Naive thymus-derived CD4-positive, alpha-beta T cell (primary cell): Measurements from ENCODE around the gene RPN1. TPM values are rescaled to one million over a fixed set of nuclear protein-coding genes. Genes with fewer than 3 reads are reported as not detected.
A peak's percentile ranks its signal among the peaks of the same experiment; 100 is the strongest.

Source experiments
- ATAC-seq: fragments of 150-1000 bp; cut with Tn5 transposase; 2 replicates; pipeline ENCODE4 v1.10.0; 2021; ENCODE audit warnings: mild to moderate bottlenecking, moderate library complexity
- CTCF ChIA-PET: fragments of 350-600 bp; sonication (Branson Sonifier 250); formaldehyde crosslinking; loops from one replicate; lab custom pipeline; 2021; ENCODE audit warnings: antibody characterized with exemption; lab: Charles Lee
- POLR2A ChIA-PET: fragments of 350-600 bp; sonication (Branson Sonifier 250); formaldehyde crosslinking; loops from one replicate; lab custom pipeline; 2021; ENCODE audit warnings: antibody characterized with exemption, inconsistent platforms; lab: Charles Lee
- DNase-seq, 9 donors: peaks; one replicate each; pipeline versions ENCODE4 v3.0.0 to v3.0.0-alpha.2; 2020 to 2022; ENCODE audit warnings: mixed read lengths in 1 of 9
- H3K27ac ChIP-seq: one replicate; pipeline ENCODE4 v1.7.0; 2013; ENCODE audit warnings: mild to moderate bottlenecking, low read depth, low read length, moderate library complexity
- H3K27me3 ChIP-seq, 2 donors: one replicate each; pipeline ENCODE4 v1.7.0; 2013; ENCODE audit warnings: low read length in 2 of 2, mild to moderate bottlenecking in 2 of 2, moderate library complexity in 2 of 2; ENCODE audit not compliant: control insufficient read depth in 2 of 2, insufficient read depth in 2 of 2
- H3K36me3 ChIP-seq, 3 experiments: 1 replicate in 2 of 3; 2 replicates in 1 of 3; pipeline ENCODE4 v1.7.0; 2013; ENCODE audit warnings: low read length in 3 of 3, mild to moderate bottlenecking in 3 of 3, moderate library complexity in 1 of 3; ENCODE audit not compliant: insufficient read depth in 3 of 3, control insufficient read depth in 2 of 3
- H3K4me1 ChIP-seq, 2 donors: one replicate each; pipeline ENCODE4 v1.7.0; 2013; ENCODE audit warnings: low read length in 2 of 2, mild to moderate bottlenecking in 2 of 2, moderate library complexity in 1 of 2; ENCODE audit not compliant: control insufficient read depth in 2 of 2, insufficient read depth in 2 of 2
- H3K4me3 ChIP-seq: 2 replicates; pipeline ENCODE4 v1.7.0; 2013; ENCODE audit warnings: mild to moderate bottlenecking, low read length
- H3K9me3 ChIP-seq, 3 experiments: 1 replicate in 2 of 3; 2 replicates in 1 of 3; pipeline ENCODE4 v1.7.0; 2013; ENCODE audit warnings: low read length in 3 of 3; ENCODE audit not compliant: control insufficient read depth in 2 of 3
- H3K27ac Mint-ChIP-seq, 9 donors: one replicate each; pipeline ENCODE4 v1.8.0; 2020 to 2022; ENCODE audit warnings: mixed read lengths in 9 of 9, mild to moderate bottlenecking in 8 of 9, moderate library complexity in 5 of 9, inconsistent platforms in 2 of 9
- H3K27me3 Mint-ChIP-seq, 5 donors: one replicate each; pipeline ENCODE4 v1.8.0; 2021 to 2022; ENCODE audit warnings: mixed read lengths in 5 of 5, mild to moderate bottlenecking in 1 of 5
- H3K36me3 Mint-ChIP-seq, 5 donors: one replicate each; pipeline ENCODE4 v1.8.0; 2020 to 2022; ENCODE audit warnings: mixed read lengths in 5 of 5, mild to moderate bottlenecking in 3 of 5, inconsistent platforms in 1 of 5
- H3K4me1 Mint-ChIP-seq, 7 donors: one replicate each; pipeline ENCODE4 v1.8.0; 2020 to 2022; ENCODE audit warnings: mixed read lengths in 7 of 7, mild to moderate bottlenecking in 3 of 7, inconsistent platforms in 1 of 7
- H3K4me3 Mint-ChIP-seq, 10 donors: one replicate each; pipeline ENCODE4 v1.8.0; 2020 to 2022; ENCODE audit warnings: mild to moderate bottlenecking in 10 of 10, mixed read lengths in 10 of 10, moderate library complexity in 6 of 10, inconsistent platforms in 2 of 10
- H3K9me3 Mint-ChIP-seq, 11 donors: one replicate each; pipeline ENCODE4 v1.8.0; 2020 to 2022; ENCODE audit warnings: mixed read lengths in 11 of 11, mild to moderate bottlenecking in 4 of 11, inconsistent platforms in 1 of 11, moderate library complexity in 1 of 11
- intact Hi-C, 2 donors: fragments of 100-400 bp; cut with micrococcal nuclease; formaldehyde crosslinking; loops; one replicate each; pipeline ENCODE4 v1.15.1; 2023
- polyA plus RNA-seq, 2 donors: library from polyadenylated mRNA; unstranded; fragments of 300-500 nt; fragmentation: Illumina TruSeq; gene quantifications; one replicate each; pipeline ENCODE4 v1.2.3, GENCODE V29; 2021
- total RNA-seq, 6 experiments: library from RNA in 5 of 6; stranded (reverse) in 5 of 6; gene quantifications; 1 replicate in 5 of 6; 2 replicates in 1 of 6; pipeline ENCODE4 v1.2.3 and lab custom pipeline; 2021 to 2026

RPN1 gene
- total and polyA plus RNA-seq, 7 experiments from 2014 or later: 76.7 to 203 (median 105) TPM

GRCh38 chr3:128575777-128576176 is 74.8 kb downstream of the RPN1 start:
- Histone ChIP-seq H3K36me3 (no peaks in the 10 kb centered on the region), H3K27me3 (no peaks in the 10 kb centered on the region), H3K4me1 (peaks cover 0 to 13% of the 10 kb centered on the region in 2 donors), H3K9me3 (no peaks in the 10 kb centered on the region), H3K27ac (no peak overlapping the region), H3K4me3 (no peak overlapping the region)
- peaks cover 0 to 16% (median 12%) of the 10 kb centered on the region in 7 donors for H3K4me1 Mint-ChIP-seq
- intact Hi-C loops: no loop called here
- peaks cover 8 to 31% (median 23%) of the 10 kb centered on the region in 5 donors for H3K27me3 Mint-ChIP-seq
- H3K9me3 Mint-ChIP-seq: peaks cover 0 to 1% (median 0%) of the 10 kb centered on the region in 11 donors
- no peak for DNase-seq
- no peak for ATAC-seq
- H3K4me3 Mint-ChIP-seq: no peak overlapping the region
- no peak overlapping the region for H3K27ac Mint-ChIP-seq
- H3K36me3 Mint-ChIP-seq: no peaks in the 10 kb centered on the region
- ChIA-PET CTCF (no interaction called here), POLR2A (no interaction called here)

GRCh38 chr3:128573707-128574162 is 76.9 kb downstream of the RPN1 start:
- H3K27me3 Mint-ChIP-seq: peaks cover 8 to 37% (median 24%) of the 10 kb centered on the region in 5 donors
- Histone ChIP-seq H3K4me3 (no peak overlapping the region), H3K36me3 (no peaks in the 10 kb centered on the region), H3K27me3 (no peaks in the 10 kb centered on the region), H3K27ac (no peak overlapping the region), H3K4me1 (peaks cover 0 to 13% of the 10 kb centered on the region in 2 donors), H3K9me3 (no peaks in the 10 kb centered on the region)
- intact Hi-C loops: loop anchor here in 1 of 2 donors (5.0 kb wide), 1 partner anchor 34 kb away; no protein-coding TSS in a partner anchor
- no peaks in the 10 kb centered on the region for H3K9me3 Mint-ChIP-seq
- ChIA-PET POLR2A (no interaction called here), CTCF (no interaction called here)
- H3K36me3 Mint-ChIP-seq: no peaks in the 10 kb centered on the region
- DNase-seq (no peak), ATAC-seq (no peak)
- H3K27ac Mint-ChIP-seq: no peak overlapping the region
- H3K4me3 Mint-ChIP-seq: no peak overlapping the region
- H3K4me1 Mint-ChIP-seq: peaks cover 0 to 16% (median 12%) of the 10 kb centered on the region in 7 donors

- Mint-ChIP-seq H3K9me3 (no peaks in the 10 kb centered on the region), H3K36me3 (no peaks in the 10 kb centered on the region), H3K4me1 (peaks cover 0 to 16% (median 12%) of the 10 kb centered on the region in 7 donors), H3K27ac (peak overlapping the region in 2 of 9 donors; percentile 32 to 53), H3K27me3 (peaks cover 8 to 37% (median 28%) of the 10 kb centered on the region in 5 donors), H3K4me3 (no peak overlapping the region)
- Histone ChIP-seq H3K4me3 (no peak overlapping the region), H3K27ac (no peak overlapping the region), H3K27me3 (no peaks in the 10 kb centered on the region), H3K36me3 (no peaks in the 10 kb centered on the region), H3K9me3 (no peaks in the 10 kb centered on the region), H3K4me1 (peaks cover 0 to 13% of the 10 kb centered on the region in 2 donors)
- intact Hi-C loops: loop anchor here in 1 of 2 donors (5.0 kb wide), 1 partner anchor 34 kb away; no protein-coding TSS in a partner anchor
- POLR2A ChIA-PET: no interaction called here
- CTCF ChIA-PET: interaction anchor here (0.6 kb wide), 1 partner anchor 690 kb away, joined by 7 read pairs; no protein-coding TSS in a partner anchor
- ATAC-seq: peak; percentile 28
- no peak for DNase-seq
Measured at GRCh38 chr3:128573160-128573559, 77.5 kb downstream of the RPN1 start.

GRCh38 chr3:128572644-128573105 is 77.9 kb downstream of the RPN1 start:
- Histone ChIP-seq H3K36me3 (no peaks in the 10 kb centered on the region), H3K27ac (no peak overlapping the region), H3K4me1 (peaks cover 0 to 13% of the 10 kb centered on the region in 2 donors), H3K27me3 (no peaks in the 10 kb centered on the region), H3K9me3 (no peaks in the 10 kb centered on the region), H3K4me3 (no peak overlapping the region)
- POLR2A ChIA-PET: no interaction called here
- intact Hi-C loops: loop anchor here in 1 of 2 donors (5.0 kb wide), 1 partner anchor 35 kb away; no protein-coding TSS in a partner anchor
- Mint-ChIP-seq H3K27me3 (peaks cover 8 to 37% (median 28%) of the 10 kb centered on the region in 5 donors), H3K4me3 (no peak overlapping the region), H3K4me1 (peaks cover 0 to 16% (median 12%) of the 10 kb centered on the region in 7 donors), H3K36me3 (no peaks in the 10 kb centered on the region), H3K27ac (peak overlapping the region in 1 of 9 donors; percentile 32), H3K9me3 (no peaks in the 10 kb centered on the region)
- ATAC-seq: peak; percentile 53
- peak in 2 of 9 donors; percentile 9 to 34 for DNase-seq
- CTCF ChIA-PET: interaction anchor here (0.6 kb wide), 1 partner anchor 690 kb away, joined by 7 read pairs; no protein-coding TSS in a partner anchor

- DNase-seq (no peak), ATAC-seq (no peak)
- Histone ChIP-seq H3K9me3 (no peaks in the 10 kb centered on the region), H3K4me1 (peaks cover 0 to 13% of the 10 kb centered on the region in 2 donors), H3K4me3 (no peak overlapping the region), H3K36me3 (no peaks in the 10 kb centered on the region), H3K27ac (no peak overlapping the region), H3K27me3 (no peaks in the 10 kb centered on the region)
- Mint-ChIP-seq H3K27ac (no peak overlapping the region), H3K36me3 (no peaks in the 10 kb centered on the region), H3K27me3 (peaks cover 8 to 37% (median 28%) of the 10 kb centered on the region in 5 donors), H3K4me3 (peak overlapping the region in 1 of 10 donors; percentile 20), H3K4me1 (peaks cover 0 to 16% (median 12%) of the 10 kb centered on the region in 7 donors), H3K9me3 (no peaks in the 10 kb centered on the region)
- ChIA-PET CTCF (no interaction called here), POLR2A (no interaction called here)
- intact Hi-C loops: loop anchor here in 1 of 2 donors (5.0 kb wide), 1 partner anchor 35 kb away; no protein-coding TSS in a partner anchor
Measured at GRCh38 chr3:128572013-128572412, 78.6 kb downstream of the RPN1 start.

Other genes with a start within 250 kb of the RPN1 start
- not detected for gene DNAJB8, start 183.9 kb downstream of the RPN1 start, total RNA-seq
- not detected for gene DNAJB8, start 183.9 kb downstream of the RPN1 start, polyA plus RNA-seq
- 10 to 100 TPM in 2 of 5 experiments, under 1 TPM in 1, not detected in 2; 0.30 to 70.9 (median 14.0) TPM for gene GATA2, start 157.6 kb downstream of the RPN1 start, total RNA-seq
- not detected for gene GATA2, start 157.6 kb downstream of the RPN1 start, polyA plus RNA-seq
- 100 to 1,000 TPM; 124 to 249 (median 172) TPM for gene RAB7A, start 75.4 kb upstream of the RPN1 start, total RNA-seq
- gene RAB7A, start 75.4 kb upstream of the RPN1 start, polyA plus RNA-seq: 100 to 1,000 TPM; 176 to 190 TPM
- 10 to 100 TPM; 40.3 to 74.0 (median 63.0) TPM for gene ACAD9, start 228.8 kb upstream of the RPN1 start, total RNA-seq
- gene ACAD9, start 228.8 kb upstream of the RPN1 start, polyA plus RNA-seq: 10 to 100 TPM; 17.1 to 25.1 TPM